ENCODE measurements around the gene MUC5AC. TPM values are rescaled to one million over a fixed set of nuclear protein-coding genes. Genes with fewer than 3 reads are reported as not detected.

MUC5AC gene
- total RNA-seq, 2 donors from 2014 or later, result not detected

DNA sequence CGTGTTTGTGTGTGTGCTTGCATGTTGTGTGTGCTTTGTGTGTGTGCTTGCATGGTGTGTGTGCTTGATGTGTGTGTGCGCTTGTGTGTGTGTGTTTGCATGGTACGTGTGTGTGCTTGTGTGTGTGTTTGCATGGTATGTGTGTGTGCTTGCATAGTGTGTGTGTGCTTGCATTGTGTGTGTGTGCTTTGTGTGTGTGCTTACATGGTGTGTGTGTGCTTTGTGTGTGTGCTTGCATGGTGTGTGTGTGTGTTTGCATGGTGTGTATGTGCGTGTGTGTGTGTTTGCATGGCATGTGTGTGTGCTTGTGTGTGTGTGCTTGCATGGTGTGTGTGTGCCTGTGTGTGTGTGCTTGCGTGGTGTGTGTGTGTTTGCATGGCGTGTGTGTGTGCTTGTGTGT, 10.0 kb upstream of the MUC5AC start:
- Histone ChIP-seq H3K27ac (ENCODE audit: low read depth, low read length) (no peak overlapping the region), H3K27me3 (ENCODE audit: control insufficient read depth, insufficient read depth, low read length, poor library complexity, severe bottlenecking) (no peaks in the 10 kb centered on the region), H3K9me3 (ENCODE audit: control insufficient read depth, low read length) (peaks cover 19% of the 10 kb centered on the region), H3K9ac (ENCODE audit: extremely low read depth, low read length, poor library complexity, severe bottlenecking) (no peak overlapping the region), H3K4me1 (ENCODE audit: control insufficient read depth, insufficient read depth, low read length) (no peaks in the 10 kb centered on the region), H3K36me3 (ENCODE audit: control insufficient read depth, insufficient read depth, low read length) (no peaks in the 10 kb centered on the region), H3K4me3 (ENCODE audit: low read length) (no peak overlapping the region)
- peaks cover 6% of the 10 kb centered on the region for H3K4me1 Mint-ChIP-seq
- no peaks in the 10 kb centered on the region for H3K27me3 Mint-ChIP-seq (ENCODE audit: insufficient read depth)
- H3K4me3 Mint-ChIP-seq, result no peak overlapping the region
- 87 to 89% methylated on average over 3 to 6 of the region's 6 CpGs for WGBS, 2 experiments (ENCODE audit: insufficient coverage in 1 of 2, insufficient read length in 1 of 2)
- TF ChIP-seq, protein P1, sequence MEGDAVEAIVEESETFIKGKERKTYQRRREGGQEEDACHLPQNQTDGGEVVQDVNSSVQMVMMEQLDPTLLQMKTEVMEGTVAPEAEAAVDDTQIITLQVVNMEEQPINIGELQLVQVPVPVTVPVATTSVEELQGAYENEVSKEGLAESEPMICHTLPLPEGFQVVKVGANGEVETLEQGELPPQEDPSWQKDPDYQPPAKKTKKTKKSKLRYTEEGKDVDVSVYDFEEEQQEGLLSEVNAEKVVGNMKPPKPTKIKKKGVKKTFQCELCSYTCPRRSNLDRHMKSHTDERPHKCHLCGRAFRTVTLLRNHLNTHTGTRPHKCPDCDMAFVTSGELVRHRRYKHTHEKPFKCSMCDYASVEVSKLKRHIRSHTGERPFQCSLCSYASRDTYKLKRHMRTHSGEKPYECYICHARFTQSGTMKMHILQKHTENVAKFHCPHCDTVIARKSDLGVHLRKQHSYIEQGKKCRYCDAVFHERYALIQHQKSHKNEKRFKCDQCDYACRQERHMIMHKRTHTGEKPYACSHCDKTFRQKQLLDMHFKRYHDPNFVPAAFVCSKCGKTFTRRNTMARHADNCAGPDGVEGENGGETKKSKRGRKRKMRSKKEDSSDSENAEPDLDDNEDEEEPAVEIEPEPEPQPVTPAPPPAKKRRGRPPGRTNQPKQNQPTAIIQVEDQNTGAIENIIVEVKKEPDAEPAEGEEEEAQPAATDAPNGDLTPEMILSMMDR (conservative IDR thresholded peaks at IDR 0.05), result no peak
- H3K27ac Mint-ChIP-seq, result no peak overlapping the region
- no peak for DNase-seq
- no peaks in the 10 kb centered on the region for H3K36me3 Mint-ChIP-seq (ENCODE audit: low read depth)
- peaks cover 33% of the 10 kb centered on the region for H3K9me3 Mint-ChIP-seq

- no peak overlapping the region for H3K27ac ChIP-seq (ENCODE audit: low read depth, low read length)
- Mint-ChIP-seq H3K27ac (no peak overlapping the region), H3K9me3 (peaks cover 24% of the 10 kb centered on the region), H3K36me3 (ENCODE audit: low read depth) (no peaks in the 10 kb centered on the region), H3K27me3 (ENCODE audit: insufficient read depth) (no peaks in the 10 kb centered on the region), H3K4me1 (peaks cover 6% of the 10 kb centered on the region), H3K4me3 (no peak overlapping the region)
- 91 to 92% methylated on average over 7 to 8 of the region's 8 CpGs for WGBS, 2 experiments (ENCODE audit: insufficient coverage in 1 of 2, insufficient read length in 1 of 2)
- no peak overlapping the region for H3K4me3 ChIP-seq (ENCODE audit: low read length)
- no peaks in the 10 kb centered on the region for H3K36me3 ChIP-seq (ENCODE audit: control insufficient read depth, insufficient read depth, low read length)
- TF ChIP-seq, protein P1 (conservative IDR thresholded peaks at IDR 0.05), result no peak
- H3K27me3 ChIP-seq (ENCODE audit: control insufficient read depth, insufficient read depth, low read length, poor library complexity, severe bottlenecking), result no peaks in the 10 kb centered on the region
- no peaks in the 10 kb centered on the region for H3K4me1 ChIP-seq (ENCODE audit: control insufficient read depth, insufficient read depth, low read length)
- no peak for DNase-seq
- no peak overlapping the region for H3K9ac ChIP-seq (ENCODE audit: extremely low read depth, low read length, poor library complexity, severe bottlenecking)
- peaks cover 11% of the 10 kb centered on the region for H3K9me3 ChIP-seq (ENCODE audit: control insufficient read depth, low read length)
Measured at GRCh38 chr11:1148752-1149180, 9.0 kb upstream of the MUC5AC start.

- H3K4me1 ChIP-seq (ENCODE audit: control insufficient read depth, insufficient read depth, low read length), result no peaks in the 10 kb centered on the region
- H3K9me3 ChIP-seq (ENCODE audit: control insufficient read depth, low read length), result peaks cover 6% of the 10 kb centered on the region
- 90% methylated on average over 13 to 16 of the region's 16 CpGs for WGBS, 2 experiments (ENCODE audit: insufficient coverage in 1 of 2, insufficient read length in 1 of 2)
- TF ChIP-seq, protein P1 (conservative IDR thresholded peaks at IDR 0.05), result no peak
- no peak overlapping the region for H3K4me3 Mint-ChIP-seq
- peaks cover 6% of the 10 kb centered on the region for H3K4me1 Mint-ChIP-seq
- H3K4me3 ChIP-seq (ENCODE audit: low read length), result no peak overlapping the region
- no peak overlapping the region for H3K9ac ChIP-seq (ENCODE audit: extremely low read depth, low read length, poor library complexity, severe bottlenecking)
- H3K36me3 ChIP-seq (ENCODE audit: control insufficient read depth, insufficient read depth, low read length), result no peaks in the 10 kb centered on the region
- DNase-seq, result no peak
- H3K27ac ChIP-seq (ENCODE audit: low read depth, low read length), result no peak overlapping the region
- H3K9me3 Mint-ChIP-seq, result peaks cover 18% of the 10 kb centered on the region
- H3K27ac Mint-ChIP-seq, result no peak overlapping the region
- H3K27me3 ChIP-seq (ENCODE audit: control insufficient read depth, insufficient read depth, low read length, poor library complexity, severe bottlenecking), result no peaks in the 10 kb centered on the region
- no peaks in the 10 kb centered on the region for H3K36me3 Mint-ChIP-seq (ENCODE audit: low read depth)
- no peaks in the 10 kb centered on the region for H3K27me3 Mint-ChIP-seq (ENCODE audit: insufficient read depth)
Measured at GRCh38 chr11:1149545-1149944, 8.2 kb upstream of the MUC5AC start.
